HG03354 (cell line): ENCODE data around the gene GGA1.
"Not testable (repeated sequence)": the region's sequence is repeated elsewhere in the genome, so short reads cannot be mapped to it uniquely, and the experiment has no call there.

Source experiments
- ATAC-seq: cut with Tn5 transposase; IDR thresholded peaks from one replicate; pipeline ENCODE4 v1.9.1; 2021; ENCODE audit warnings: mild to moderate bottlenecking; ENCODE audit not compliant: unreplicated experiment, poor library complexity, severe bottlenecking

The GGA1 gene

DNA sequence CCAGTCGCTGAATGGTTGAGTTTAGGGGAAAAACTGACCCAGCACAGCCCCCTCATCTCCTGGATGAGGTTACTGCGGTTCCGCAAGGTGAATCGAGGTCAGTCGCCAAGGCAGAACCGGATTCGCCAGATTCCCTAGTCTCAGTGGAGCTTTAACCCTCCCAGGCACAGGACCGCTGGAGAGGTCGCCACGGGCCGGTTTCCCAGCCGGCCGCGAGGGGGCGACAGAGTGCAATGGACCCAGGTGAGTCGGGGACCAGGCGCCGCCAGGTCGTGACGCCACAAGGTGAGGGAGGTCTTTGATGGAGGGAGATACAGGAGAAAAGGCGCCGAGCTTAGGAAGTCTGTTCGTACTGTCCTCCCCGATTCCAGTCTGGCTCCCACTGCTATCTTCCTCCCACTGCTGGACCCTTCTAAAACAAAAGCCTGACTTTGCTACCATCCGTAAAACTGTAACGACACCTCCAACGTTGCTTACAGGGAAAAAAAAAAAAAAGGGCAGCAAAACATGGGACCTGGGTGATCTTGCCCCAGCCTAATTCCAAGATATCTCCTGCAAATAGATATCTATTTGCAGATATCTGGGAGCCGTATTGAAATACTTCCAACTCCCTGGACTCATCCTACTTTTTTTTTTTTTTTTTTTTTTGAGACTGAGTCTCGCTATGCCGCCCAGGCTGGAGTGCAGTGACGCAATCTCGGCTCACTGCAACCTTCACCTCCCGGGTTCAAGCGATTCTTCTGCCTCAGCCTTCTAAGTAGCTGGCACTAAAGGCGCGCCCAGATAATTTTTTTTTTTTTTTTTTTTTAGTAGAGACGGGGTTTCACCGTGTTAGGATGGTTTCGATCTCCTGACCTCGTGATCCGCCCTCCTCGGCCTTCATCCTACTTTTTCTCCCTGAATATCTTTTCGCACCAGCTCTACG lies 1.4 kb upstream of the GGA1 start:
- ATAC-seq = no peak

DNA sequence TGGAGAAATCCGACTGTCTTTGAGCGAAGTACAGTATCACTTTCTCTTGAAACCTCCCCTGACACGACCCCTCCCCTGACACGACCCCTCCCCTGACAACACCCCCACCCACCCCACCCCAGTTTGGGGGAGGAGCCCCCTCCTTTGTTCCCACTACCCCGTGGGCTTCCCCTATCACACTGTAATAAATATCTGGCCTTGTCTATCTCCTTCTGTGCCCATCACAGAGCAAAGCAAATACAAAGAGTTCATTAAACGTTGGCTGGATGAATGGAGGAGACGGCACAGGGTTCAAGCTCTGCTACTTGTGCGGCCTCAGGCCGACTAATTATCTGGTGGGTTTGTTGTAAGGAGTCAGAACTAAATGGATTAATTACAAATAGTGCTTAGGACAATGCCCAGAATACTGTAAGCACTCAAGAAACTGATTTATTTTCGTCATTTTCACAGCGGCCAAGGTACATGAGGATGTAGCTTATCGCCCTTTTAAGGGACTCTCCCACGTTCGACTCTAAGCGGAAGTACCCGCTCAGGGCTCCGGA lies 628 bp upstream of the GGA1 start:
- no peak for ATAC-seq

DNA sequence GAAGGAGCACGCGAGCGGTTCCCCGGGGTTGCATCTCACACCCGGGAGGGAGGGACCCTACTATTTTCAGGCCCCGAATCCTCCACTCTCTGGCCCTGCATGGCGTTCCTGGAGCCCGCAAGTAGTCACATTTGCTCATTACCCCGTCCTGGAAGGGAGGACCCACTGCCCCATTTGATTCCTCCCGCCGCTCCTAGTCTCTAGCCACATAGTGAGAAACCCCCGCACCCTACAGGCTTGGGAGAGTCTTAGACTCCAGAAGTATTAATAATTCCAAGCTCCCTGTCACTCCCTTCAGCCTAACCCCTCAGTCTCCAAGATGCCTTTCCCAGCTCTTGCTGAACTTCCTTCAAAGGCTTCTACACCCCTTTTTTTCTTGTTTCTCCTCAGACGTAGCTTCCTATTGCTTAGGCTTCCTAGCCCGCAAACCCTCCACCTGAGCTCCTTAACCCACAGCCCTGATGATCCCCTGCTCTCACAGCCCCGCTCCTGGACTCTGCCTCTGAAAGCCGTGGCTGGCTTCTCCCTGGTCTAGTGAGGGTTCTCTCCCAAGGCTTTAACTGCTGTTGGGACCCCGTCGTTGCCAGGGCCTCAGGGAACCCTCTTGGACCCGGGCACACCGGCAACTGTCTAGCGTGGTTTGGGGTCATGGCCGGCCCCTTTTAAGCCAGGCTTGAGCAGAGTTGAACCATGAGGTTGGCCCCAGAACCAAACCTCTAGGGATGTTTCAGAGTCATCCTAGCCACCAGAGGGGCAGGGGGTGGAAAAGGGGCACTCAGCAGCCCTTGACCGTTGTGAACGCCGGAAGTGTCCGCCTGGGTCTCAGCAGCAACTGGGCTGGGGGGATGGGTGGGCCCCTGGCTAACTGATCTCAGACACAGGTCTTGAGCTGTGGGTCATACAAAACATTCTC lies 862 bp downstream of the GGA1 start:
- no peak for ATAC-seq

DNA sequence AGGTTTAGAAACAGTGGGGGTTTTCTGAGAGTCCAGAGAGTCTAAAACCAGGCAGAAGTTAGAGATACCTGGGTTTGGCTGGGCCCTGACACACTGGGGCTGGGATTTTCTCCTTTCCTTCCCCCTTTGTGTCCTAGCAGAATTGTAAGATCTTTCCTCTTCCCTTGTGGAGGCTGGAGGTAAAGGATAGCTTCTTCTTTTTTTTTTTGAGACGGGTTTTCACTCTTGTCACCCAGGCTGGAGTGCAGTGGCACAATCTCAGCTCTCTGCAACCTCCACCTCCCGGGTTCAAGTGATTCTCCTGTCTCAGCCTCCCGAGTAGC lies 1.5 kb downstream of the GGA1 start:
- ATAC-seq = not testable (repeated sequence)

DNA sequence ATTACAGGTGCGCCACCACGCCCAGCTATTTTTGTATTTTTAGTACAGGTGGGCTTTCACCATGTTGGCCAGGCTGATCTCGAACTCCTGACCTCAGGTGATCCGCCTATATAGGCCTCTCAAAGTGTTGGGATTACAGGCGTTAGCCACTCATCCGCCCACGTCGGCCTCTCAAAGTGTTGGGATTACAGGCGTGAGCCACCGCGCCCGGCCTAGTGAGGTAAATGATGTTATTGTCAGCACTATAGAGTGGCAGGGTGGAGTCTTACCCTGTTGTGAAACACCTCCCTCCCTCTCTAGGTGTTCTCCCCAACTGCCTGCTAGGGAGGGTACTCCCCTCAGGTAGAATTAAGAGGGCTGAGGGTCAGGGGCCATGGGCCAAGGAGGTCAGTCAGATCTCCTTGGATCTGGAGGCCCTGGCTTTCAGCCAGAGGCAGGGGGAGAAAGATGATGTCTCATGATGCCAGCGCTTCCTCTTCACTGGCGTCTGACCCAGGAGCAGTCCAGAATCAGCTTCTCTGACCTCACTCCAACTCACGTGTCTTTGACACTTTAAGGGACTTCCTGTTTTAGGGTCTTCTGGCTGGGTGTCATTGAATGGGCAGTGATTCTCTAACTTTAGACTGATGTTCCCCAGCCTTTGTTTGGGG lies 2.0 kb downstream of the GGA1 start:
- no peak for ATAC-seq

GRCh38 chr22:37611207-37611606 lies 2.6 kb downstream of the GGA1 start:
- ATAC-seq = no peak

DNA sequence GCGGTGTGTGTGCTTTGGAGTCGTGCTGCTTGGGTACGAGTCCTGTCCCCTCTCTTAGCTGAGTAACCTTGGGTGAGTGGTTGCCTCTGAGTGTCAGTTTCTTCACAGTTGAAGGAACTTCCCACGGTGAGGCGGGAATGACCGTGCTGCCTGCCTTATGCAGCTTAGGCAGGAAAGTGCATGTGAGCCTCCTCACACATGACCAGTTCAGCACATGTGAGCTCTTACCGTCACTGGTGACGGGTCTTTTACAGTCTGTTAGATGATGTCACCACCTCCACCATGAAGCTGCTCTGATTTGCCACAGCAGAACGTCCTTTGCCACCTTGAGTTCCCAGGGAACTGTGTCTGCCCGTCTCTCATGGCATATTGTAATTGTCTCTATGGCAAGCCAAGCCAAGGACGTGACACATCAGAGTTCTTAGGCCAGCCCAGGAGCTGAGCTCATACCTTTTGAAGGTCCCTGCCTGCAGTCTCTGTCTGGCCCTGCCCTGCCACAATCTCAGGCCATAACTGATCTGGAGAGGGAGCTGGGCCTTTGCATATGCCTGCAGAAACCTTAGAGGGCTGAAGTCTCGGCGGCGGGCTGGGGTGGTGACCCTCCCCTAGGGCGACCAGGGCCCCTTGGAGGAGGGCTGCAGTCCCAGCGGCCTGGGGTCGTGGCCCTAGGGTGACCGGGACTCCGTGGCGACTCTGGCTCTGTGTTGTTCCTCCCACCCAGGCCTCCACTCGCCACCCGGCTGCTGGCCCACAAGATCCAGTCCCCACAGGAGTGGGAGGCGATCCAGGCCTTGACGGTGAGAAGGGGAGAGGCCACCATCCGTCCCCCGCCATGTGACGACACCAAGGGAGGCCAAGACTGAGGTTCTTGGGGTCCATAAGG lies 7.8 kb downstream of the GGA1 start:
- no peak for ATAC-seq

GRCh38 chr22:37617431-37617830 lies 8.8 kb downstream of the GGA1 start:
- no peak for ATAC-seq

GRCh38 chr22:37618072-37618656 lies 9.5 kb downstream of the GGA1 start:
- no peak for ATAC-seq

DNA sequence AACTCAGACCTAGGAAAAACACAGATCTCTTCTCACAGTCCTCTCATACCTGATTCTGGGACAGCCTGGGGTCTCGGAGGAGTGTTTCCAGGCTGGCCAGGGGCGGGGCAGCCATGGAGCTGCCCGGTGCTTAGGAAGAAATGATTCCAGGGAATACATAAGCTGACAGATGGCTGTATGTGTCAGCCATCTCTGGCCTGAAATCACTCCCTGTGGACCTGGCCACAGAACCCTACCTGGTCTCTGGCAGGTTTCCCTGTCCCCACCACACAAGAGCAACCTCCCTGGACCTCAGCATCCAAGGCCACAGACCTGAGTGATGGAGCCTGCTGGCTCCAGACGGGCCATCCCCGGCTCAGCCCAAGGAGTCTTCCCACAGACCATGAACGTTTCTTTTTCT lies 10.0 kb downstream of the GGA1 start:
- no peak for ATAC-seq

DNA sequence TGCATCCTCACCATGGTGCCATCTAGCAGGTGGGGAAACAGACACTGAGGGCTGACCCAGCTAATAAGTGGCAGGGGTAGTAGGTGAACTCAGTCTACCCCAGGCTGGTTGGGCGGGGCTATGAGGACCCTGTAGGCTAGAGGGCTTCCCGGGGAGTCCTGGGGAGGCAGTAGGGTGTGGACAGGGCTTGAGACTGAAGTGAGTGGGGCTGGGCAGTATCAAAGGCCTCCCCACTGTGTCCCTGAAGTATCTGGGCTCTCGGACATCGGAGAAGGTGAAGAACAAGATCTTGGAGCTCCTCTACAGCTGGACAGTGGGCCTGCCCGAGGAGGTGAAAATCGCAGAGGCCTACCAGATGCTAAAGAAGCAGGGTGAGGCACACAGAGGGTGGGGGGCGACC lies 11.4 kb downstream of the GGA1 start:
- ATAC-seq = no peak

DNA sequence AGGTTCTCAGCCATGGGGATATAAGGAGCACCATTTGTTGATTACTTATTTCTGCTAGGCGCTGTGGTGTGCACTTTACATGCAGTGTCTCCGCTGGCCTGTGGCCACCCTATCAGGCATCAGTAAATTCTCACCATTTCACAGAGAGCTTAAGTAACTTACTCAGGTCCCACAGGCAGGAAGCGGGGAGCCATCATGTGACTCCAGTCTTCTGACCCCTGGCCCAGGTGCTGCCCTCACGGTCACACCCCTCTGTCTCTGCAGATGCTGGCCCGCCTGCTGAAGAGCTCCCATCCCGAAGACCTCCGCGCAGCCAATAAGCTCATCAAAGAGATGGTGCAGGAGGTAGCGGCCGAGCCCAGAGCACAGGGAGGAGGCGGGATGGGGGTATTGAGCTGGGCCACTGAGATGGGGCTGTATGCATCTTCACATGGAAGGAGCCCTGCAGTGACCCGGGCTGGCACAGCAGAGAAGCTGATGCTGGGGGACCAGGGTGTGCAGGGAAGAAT lies 12.8 kb downstream of the GGA1 start:
- no peak for ATAC-seq

- no peak for ATAC-seq
Observed at GRCh38 chr22:37623075-37624016, 14.7 kb downstream of the GGA1 start.

GRCh38 chr22:37624017-37624365 lies 15.4 kb downstream of the GGA1 start:
- no peak for ATAC-seq

GRCh38 chr22:37624876-37625275 lies 16.2 kb downstream of the GGA1 start:
- ATAC-seq = no peak

DNA sequence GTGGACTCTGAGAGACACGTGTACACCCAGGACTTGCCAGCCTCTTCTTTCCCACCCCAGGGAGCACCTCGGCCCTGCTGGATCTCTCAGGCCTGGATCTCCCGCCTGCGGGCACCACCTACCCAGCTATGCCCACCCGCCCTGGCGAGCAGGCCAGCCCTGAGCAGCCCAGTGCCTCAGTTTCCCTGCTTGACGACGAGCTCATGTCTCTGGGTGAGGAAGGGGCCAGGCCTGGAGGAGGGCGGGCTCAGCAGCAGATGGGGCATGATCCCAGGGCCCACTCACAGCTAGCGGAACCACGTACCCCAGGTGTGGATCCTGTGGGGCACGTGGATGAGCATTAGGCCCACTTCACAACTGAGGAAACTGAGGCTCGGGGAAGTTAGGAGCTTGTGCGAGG lies 17.1 kb downstream of the GGA1 start:
- no peak for ATAC-seq

DNA sequence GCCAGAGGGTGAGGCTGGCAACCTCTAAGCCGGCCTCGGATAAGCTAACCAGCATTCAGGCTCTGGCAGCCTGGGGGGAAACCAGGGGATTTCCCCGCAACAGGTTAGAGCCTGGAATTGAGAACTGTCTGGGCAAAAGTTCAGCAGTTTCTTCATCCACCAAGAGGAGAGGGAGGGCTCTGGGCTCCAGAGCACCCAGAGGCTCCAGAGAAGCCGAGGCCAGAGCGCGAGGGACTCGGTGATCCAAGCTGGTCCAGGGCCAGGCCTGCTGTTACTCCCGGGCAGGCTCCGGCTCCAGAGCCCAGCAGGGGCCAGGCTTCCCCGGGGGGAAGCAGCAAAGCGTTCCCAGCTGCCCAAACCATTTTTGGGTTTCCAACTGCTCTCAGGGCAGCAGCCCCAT lies 17.5 kb downstream of the GGA1 start:
- ATAC-seq = no peak
